NCI-H2227 treated with DMSO at 0.1 percent for 48 hours (cell line): Measurements from ENCODE around the gene NID2.

Source experiments
- DNase-seq: peaks from one replicate; lab custom pipeline; 2025; lab: John Stamatoyannopoulos, UW

Gene NID2, protein sequence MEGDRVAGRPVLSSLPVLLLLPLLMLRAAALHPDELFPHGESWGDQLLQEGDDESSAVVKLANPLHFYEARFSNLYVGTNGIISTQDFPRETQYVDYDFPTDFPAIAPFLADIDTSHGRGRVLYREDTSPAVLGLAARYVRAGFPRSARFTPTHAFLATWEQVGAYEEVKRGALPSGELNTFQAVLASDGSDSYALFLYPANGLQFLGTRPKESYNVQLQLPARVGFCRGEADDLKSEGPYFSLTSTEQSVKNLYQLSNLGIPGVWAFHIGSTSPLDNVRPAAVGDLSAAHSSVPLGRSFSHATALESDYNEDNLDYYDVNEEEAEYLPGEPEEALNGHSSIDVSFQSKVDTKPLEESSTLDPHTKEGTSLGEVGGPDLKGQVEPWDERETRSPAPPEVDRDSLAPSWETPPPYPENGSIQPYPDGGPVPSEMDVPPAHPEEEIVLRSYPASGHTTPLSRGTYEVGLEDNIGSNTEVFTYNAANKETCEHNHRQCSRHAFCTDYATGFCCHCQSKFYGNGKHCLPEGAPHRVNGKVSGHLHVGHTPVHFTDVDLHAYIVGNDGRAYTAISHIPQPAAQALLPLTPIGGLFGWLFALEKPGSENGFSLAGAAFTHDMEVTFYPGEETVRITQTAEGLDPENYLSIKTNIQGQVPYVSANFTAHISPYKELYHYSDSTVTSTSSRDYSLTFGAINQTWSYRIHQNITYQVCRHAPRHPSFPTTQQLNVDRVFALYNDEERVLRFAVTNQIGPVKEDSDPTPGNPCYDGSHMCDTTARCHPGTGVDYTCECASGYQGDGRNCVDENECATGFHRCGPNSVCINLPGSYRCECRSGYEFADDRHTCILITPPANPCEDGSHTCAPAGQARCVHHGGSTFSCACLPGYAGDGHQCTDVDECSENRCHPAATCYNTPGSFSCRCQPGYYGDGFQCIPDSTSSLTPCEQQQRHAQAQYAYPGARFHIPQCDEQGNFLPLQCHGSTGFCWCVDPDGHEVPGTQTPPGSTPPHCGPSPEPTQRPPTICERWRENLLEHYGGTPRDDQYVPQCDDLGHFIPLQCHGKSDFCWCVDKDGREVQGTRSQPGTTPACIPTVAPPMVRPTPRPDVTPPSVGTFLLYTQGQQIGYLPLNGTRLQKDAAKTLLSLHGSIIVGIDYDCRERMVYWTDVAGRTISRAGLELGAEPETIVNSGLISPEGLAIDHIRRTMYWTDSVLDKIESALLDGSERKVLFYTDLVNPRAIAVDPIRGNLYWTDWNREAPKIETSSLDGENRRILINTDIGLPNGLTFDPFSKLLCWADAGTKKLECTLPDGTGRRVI (N-terminal part only)

DNA sequence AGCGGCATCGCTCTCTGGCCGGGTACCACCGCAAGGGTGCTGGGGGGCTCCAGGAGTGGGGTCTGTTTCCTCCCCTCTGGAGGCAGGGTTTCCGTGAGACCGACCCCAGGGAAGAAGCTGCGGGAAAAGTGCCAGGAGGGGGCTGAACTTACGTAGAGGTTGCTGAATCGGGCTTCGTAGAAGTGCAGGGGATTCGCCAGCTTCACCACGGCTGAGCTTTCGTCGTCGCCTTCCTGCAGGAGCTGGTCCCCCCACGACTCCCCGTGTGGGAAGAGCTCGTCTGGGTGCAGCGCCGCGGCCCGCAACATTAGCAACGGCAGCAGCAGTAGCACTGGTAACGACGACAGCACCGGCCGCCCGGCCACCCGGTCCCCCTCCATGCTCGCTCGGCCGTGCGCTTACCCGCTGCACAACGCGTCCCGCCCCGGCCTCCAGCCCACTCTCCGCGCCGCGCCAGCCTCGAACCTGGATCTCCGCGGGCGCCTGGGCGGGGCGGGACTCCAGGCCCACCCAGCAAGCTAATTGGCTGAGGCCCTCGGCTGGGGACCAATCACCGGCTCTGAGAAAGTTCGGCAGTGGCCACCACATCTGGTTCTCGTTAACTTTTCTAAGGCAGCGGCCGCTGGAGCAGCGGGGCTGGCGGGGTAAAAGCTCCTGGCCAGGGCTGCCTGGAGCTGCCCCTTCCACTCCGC, at the start of gene NID2:
Gene NID2, minus strand, starts transcription at position 445 of the 692 bp plus-strand sequence. Its CDS starts 65 bp downstream, at position 380.
- DNase-seq = no peak

DNA sequence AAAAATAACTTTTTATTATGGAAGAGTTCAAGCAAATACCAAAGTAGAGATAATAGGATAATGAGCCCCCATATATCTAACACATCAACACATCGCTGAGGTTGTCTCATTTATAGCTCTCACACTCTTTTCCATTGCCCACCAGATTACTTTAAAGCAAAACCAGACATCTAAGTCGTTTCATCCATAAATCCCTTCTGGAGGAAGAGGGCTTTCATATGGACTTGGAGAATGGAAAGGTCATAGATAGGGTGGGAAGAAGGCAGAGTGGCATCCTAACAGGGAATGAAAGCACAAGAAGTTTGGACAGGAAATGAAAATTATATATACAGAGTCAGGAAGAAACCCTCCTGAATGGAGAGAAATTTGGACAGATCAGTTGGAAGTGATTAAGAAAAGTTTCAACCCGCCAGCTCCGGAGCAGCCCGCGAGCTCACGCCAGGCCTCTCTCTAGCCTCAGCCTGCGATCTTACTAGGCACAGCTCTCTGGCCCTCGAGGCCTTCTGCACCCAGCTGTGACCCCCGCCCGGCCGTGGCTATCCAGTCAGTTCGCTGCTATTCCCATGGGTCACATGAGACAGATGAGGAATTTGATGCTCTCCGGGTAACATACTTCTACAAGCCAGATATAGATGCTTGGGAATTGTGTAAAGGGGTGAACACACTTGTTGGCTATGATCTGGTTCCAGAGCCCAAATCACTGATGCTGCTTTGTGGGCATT, 48.4 kb upstream of the NID2 start:
- no peak for DNase-seq

DNA sequence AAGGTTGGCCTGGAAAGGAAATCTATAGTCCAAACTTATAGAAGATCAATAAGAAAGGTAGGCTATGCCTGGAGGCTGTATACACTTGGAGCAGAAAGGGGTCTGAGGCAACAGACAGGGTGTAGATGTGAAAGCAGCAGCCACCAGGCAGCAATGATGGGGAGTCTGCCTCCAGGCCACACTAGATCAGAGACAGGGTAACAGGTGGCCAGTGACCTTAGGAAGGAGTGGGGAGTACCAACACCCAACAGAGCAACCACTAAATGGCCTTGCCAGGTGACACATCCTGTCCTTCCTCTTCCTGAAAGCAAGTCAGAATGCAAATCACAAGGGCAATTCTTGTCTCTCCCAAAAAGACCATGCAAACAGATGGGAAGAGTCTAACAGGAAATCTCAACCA, 46.4 kb upstream of the NID2 start:
- no peak for DNase-seq

DNA sequence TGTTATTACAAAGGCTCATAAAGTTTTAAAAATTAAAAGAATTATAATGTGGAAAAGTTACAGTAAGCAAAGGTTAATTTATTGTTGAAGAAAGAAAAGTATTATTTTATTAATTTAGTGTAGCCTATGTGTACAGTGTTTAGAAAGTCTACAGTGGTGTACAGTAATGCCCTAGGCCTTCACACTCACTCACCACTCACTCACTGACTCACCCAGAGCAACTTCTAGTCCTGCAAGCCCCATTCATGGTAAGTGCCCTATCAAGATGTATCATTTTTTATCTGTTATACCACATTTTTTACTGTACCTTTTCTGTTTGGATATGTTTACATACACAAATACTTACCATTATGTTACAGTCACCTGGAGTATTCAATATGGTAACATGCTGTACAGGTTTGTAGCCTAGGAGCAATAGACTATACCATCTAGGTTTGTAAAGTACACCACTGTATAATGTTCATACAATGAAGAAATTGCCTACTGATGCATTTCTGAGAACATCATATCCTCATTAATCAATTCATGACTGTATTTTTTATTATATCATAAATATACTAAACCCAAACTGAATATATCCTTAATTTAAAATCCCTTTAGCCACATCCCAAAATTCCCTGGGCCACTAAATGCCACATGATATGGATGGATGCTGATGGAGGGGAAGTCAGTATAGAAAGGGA, 43.6 kb upstream of the NID2 start:
- DNase-seq = no peak

DNA sequence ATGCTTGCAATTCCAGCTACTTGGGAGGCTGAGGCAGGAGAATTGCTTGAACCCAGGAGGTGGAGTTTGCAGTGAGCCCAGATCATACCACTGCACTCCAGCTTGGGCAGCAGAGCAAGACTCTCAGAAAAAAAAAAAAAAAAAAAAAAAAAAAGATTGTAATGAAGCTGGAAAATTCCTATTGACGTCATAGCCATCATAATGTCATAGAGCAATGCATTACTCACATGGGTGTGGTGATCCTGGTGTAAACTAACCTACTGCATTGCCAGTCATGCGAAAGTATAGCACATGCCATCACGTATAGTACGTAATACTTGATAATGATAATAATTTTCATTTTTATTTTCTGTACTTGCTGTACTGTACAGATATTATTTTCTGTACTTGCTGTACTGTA, 42.7 kb upstream of the NID2 start:
- DNase-seq = no peak

DNA sequence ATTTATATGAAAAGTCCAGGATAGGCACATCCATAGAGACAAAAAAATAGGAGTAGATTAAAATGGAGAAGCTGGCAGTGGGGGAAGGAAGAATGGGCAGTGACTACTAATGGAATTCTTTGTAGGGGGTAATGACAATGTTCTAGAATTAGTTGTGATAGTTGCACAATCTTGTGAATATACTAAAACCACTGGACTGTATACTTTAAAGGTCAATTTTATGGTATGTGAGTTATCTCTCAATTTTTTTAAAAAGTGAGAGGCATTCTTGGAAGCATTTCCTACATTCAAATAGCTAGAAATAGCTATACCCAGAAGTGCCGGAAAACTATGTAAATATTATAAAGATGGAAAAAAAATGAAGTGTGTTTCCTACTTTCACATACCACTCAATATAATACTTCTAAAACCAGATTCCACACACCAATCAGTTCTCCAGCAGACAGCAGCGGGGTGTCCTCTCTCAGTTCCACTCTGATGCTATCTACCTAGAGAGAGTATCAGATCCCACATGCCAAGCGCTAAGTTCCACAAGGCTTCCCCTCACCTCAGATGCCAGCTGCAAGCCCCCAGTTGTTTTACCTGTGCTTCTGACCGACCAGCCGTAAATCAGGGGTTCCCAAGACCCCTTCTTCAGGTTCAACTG, 41.7 kb upstream of the NID2 start:
- no peak for DNase-seq

DNA sequence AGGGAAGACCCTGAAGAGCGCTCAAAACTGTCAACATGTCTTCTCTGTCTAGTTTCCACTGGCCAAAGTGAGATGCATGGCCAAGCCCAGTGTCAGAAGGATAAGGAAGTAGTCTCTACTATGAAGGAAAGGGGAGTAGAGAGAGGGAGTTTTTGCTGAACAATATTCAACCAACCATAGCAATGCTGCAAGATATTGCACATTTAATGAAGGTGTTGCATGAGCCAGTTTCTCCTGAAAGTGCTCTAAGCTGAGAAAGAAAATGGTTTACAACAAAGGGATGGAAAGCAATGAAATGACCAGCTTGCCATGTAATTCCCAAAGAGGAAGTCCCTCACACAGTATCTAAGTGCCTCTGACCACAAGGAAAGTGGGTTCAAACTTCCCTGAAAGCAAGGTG, 40.0 kb upstream of the NID2 start:
- no peak for DNase-seq

DNA sequence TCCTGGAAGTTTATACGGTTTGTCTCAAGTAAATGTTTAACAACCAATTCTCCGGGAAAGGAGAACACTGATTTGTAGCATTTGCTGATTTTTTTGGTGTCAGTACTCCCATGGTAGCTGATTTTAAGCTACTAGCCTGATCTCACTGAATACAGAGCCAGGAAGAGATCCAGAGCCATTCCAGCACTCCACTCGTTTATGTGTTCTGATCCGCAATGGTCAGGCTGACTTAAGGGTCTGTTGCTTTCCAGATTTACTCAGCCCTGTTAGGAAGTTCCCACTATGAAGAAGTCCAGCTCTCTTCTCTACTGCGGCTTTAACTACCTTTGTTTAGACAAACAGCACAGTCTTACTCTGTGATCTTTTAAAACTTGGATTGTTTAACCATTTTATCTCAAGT, 38.0 kb upstream of the NID2 start:
- no peak for DNase-seq

DNA sequence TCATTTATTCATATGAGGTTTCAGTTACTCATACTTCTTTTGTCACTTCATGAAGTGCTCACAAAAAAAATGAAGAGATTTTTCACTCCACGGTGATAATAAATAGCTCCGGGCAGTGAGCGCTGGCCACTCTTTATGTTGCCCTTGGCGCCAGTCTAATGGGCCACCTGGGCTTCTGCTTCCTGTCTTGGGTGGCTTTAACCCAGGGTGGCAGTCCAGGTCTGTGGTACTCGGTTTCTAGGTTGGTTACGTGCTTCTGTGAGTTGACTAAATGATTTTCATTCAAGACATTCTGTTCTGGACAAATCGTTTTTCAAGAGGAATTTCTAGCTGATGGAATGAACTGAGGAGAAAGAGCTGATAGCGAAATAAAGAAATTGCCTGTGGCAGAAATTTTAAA, 34.6 kb upstream of the NID2 start:
- no peak for DNase-seq

DNA sequence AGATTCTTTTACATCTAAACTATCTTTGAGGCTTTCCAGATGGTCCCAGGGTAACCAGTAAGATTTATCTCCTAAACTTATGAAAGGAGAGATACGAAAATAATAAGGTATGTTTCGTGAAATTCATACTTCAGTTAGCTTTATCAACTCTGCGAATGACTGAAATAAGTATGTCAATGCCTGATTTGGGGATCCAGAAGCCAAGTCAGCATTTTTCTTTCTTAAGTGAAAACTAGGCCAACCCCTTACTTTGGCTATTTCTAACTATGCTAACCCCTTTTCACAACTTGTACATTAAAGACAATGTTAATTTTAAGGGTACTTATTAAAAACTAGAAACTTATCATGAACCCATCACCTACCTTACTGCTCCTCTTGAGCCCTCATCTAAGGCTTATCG, 26.9 kb upstream of the NID2 start:
- DNase-seq = no peak

DNA sequence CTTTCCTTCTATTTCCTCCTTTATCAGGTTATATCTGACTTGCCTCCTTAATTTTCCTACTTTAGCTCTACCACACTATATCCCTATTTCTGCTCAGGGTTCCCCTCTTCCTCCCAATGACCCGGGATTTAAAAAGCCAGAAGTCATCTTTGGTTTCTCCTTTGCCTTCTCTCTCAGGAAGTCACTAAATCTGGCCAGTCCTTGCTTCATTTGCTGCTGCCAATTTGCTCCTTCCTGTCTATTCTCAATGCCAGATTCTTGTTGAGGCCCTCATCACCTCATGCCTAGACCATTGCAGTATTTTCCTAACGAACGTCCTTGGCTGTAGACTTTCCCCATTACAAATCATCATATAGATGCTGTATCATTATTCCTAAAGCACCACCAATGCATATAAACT, 26.5 kb upstream of the NID2 start:
- no peak for DNase-seq

DNA sequence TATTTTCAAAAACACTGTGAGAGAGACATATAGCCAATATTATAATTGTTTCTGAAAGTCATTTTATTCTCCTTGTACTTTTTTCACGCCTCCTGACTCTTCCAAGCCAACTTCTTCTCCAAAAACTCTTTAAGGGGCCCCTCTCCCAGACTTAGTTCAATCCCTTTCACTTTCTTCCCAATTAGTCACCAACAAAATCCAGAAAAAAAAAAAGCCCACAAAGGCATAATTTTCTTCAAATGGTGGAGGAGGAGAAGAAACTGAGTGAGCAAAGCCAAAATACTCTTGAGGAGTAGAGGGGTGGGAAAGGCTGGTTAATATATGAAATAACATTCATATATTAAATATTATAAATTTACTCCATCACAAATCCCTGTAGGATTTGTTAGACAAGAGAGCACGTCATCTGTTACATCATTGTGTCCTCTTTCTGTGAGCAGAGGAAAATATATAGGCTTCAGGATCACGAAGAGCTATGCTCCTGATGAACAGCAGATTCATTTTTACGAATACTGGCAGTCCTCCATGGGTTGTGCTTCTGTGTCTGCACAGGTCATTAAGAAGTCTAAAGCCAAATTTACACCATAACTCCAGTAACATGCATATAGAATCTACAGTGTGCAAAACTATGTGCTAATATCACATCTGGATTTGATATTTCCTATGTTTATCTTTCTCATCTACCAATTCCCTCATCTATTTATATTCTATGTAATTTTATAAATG, 25.9 kb upstream of the NID2 start:
- DNase-seq = no peak

DNA sequence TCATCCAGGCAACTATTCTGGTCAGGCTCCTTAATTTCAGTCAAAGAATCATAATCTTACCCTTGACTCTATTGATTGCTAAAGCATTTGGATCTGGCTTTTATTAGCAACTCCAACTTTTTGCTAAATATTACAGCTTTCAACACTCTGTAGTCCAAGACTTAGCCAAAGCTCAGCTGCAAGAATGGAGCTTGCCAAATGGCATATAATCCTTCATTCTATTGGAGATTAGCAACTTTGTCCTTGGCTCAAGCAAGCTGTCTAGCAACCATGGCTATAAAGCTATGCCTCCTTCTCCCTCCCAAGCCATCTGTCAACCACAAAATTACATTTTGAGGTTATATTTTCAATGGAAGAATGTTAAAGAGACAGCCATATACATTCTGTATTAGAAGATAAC, 23.1 kb upstream of the NID2 start:
- no peak for DNase-seq

DNA sequence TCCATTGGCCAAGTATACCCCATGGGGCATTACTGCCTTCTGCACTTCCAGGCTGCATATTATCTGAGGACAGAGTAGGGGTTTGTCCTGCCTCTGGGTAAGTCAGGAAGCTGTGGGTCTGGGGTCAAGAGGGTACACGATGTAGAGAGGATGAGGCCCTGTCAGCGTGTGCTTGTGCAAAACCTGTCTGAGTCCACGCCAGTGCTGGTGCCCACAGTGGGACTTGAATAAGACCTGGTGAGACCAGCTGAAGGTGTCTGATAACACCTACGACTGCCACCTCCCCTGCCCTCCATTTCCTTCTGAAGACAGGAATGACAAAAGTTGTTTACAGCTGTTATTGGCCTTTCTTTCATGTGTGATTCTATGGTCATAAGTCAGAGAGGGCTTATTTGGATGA, 22.1 kb upstream of the NID2 start:
- DNase-seq = no peak

DNA sequence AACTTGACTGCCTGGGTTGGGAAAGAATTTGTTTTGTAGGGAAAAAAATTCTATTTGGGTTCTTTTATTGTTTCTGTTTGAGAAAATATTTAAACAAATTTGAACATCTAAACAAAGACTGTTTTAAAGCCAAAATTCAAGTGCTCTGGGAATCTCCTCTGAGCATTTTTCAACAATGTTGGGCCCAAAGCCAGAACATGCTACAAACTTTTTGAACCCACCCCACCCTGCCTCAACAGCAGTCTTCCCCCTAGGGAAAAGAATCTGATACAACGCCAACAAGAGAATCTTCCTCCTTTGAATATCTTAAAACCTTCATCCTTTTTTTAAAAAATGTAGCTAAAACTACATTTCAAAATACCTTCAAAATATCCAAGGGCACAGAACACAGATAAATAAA, 20.4 kb upstream of the NID2 start:
- DNase-seq = no peak

DNA sequence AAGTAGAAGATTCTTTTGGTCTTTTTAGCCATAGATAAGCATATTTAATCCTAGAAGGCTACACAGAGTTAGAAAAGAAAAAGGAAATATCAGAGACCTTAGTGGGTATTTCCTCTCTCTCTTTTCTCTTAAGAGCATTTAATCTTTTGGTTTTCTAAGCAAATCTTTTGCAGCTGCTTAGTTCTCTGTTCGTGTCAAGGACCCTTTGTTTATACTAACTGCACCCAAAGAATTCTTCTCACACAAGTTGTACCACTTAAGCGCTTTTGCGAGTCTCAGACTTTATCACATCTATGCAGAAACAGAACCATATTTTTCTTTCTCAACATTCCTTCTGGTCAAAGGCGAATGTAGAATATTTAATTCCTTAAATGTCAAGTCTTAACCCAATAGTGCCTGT, 17.9 kb upstream of the NID2 start:
- no peak for DNase-seq

DNA sequence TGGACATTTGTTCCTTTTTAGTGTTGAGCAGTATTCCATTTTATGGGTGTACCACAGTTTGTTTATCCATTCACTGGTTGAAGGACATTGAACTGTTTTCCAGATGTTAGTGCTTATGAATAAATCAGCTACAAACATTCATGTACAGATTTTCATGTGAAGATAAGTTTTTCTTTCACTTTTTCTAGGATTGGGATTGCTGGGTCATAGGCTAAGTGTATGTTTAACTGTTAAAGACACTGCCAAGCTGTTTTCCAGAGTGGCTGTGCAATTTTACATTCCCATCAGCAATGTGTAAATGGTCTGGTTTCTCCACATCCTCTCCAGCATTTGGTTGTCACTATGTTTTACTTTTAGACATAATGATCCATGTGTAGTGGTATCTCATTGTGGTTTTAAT, 14.0 kb upstream of the NID2 start:
- DNase-seq = no peak

DNA sequence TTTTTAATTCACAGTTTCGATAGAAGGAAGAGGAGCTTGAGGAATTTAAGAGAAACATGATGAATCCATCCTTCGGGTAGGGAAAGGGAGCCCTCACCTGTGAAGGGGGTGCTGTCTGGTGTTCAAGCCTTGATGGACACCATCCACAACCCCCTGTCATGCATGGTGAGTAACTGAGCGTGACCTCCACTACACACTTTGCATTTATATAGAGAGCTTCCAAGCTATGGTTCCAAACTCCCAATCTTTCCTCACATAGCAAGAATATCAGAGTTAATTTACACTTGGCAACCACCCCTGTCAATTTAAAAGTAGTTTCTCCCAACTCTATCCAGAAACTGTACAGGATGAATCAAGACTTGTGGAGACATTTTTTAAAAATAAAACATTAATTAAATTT, 13.1 kb upstream of the NID2 start:
- DNase-seq = no peak
